Measurements from ENCODE around the gene UBE2N.
"Not testable (repeated sequence)": the region's sequence is repeated elsewhere in the genome, so short reads cannot be mapped to it uniquely, and the experiment has no call there.

Gene UBE2N

DNA sequence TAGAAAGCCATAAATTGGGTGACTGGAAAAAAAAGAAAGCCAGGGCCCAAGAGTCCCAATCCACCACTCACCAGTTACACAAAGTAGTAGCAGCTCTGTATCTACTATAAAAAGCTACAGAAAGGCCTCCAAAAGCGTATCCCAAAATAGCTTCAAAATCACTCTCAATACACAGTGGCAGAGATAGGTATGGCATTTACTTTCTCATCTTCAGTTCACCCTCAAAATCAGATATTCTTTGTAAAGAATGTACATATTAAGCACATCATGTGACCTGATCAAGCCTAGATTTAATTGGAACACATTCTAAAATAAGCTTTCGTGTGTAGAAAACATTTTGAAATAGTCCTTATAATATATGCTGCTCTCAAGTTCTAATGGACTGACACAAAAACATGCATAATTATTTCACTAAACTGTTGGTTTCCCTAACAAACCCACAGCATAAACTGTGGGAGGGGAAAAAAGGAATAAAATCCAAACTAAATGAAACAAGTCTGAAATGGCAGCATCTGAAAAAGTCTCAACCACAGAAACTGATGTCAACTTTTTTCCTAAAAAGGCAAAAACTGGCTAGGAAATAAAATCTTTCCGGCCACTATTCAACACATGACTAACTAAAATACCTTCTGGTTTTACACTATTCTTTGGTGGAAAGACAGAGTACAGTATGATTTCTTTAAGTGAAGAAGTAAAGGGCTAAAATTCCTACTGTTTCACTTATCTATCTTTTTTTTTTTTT is 25.9 kb downstream of the UBE2N start:
- H3K4me3 Mint-ChIP-seq, result no peak overlapping the region
- no peaks in the 10 kb centered on the region for H3K9me3 Mint-ChIP-seq
- no peak overlapping the region for H3K27ac Mint-ChIP-seq (ENCODE audit: low read depth)
- ATAC-seq (replicated peaks; ENCODE audit: extremely low read depth, poor library complexity, severe bottlenecking) (no peak), DNase-seq (ENCODE audit: low spot score in 2 of 2) (no peak)
- H3K36me3 Mint-ChIP-seq (ENCODE audit: insufficient read depth), result peaks cover 11% of the 10 kb centered on the region
- no peaks in the 10 kb centered on the region for H3K27me3 Mint-ChIP-seq
- peaks cover 67% of the 10 kb centered on the region for H3K4me1 Mint-ChIP-seq

DNA sequence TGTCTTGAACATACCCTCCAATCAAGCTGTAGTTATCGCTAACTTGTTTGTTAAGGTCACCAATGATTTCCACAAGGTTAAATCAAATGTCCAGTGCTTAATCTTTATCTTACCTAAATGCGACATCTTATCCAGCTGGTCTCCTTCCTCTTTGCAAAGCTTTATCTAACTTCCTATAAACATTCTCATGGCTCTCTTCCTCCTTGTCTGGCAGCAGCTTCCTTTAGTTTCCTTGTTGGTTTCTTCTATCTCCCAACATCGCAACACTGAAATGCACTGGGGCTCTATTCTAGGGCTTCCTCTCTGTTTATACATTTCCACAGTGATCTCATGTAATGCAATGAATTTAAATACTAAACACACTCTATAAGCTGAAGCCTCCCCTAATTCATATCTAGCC is 28.7 kb downstream of the UBE2N start:
- Mint-ChIP-seq H3K4me3 (no peak overlapping the region), H3K27ac (ENCODE audit: low read depth) (peak overlapping the region; percentile 7), H3K4me1 (peaks cover 56% of the 10 kb centered on the region), H3K36me3 (ENCODE audit: insufficient read depth) (peaks cover 31% of the 10 kb centered on the region), H3K9me3 (no peaks in the 10 kb centered on the region), H3K27me3 (no peaks in the 10 kb centered on the region)
- DNase-seq (ENCODE audit: low spot score in 2 of 2), result no peak
- no peak for ATAC-seq (replicated peaks; ENCODE audit: extremely low read depth, poor library complexity, severe bottlenecking)

DNA sequence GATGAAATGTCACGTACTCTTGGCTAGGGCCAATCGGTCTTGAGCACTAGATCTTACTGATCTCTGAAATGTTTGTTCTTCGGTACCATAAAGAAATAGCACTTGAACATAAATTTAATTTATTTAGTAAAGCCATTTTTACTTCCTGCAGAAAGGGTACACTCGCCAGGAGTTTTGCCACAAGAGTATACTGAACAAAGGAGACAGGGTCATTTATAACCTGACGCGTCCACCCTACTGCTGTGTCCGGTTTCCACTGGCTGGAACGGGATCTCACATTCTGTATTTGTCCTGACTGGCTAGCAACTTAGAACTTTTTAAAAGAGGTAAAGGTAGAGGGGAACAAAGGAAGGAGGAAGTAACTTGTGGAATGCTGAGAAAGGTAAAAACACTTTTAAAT is 29.4 kb downstream of the UBE2N start:
- DNase-seq (ENCODE audit: low spot score in 2 of 2); H3K4me3 Mint-ChIP-seq; ATAC-seq (replicated peaks; ENCODE audit: extremely low read depth, poor library complexity, severe bottlenecking); H3K9me3 Mint-ChIP-seq; H3K27me3 Mint-ChIP-seq: not testable (repeated sequence)
- Mint-ChIP-seq H3K27ac (ENCODE audit: low read depth) (peak overlapping the region; percentile 7), H3K4me1 (peaks cover 55% of the 10 kb centered on the region), H3K36me3 (ENCODE audit: insufficient read depth) (peaks cover 35% of the 10 kb centered on the region)

DNA sequence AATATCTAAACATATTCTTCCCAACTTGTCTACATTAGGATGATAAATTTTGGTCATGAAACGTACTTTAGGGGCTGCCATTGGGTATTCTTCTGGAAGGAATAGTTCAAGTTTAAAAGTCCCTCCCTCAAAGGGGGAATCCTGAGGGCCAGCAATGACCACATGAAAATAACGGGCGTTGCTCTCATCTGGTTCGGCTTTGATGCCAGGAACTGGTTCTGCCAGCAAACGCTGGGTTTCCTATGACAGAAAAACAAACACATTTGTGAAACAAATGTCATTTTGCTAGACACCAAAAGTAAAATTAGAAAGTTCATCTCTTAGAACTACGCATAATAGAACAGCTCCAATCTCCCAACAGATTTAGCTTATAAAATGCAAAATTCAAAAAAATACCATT is 30.7 kb downstream of the UBE2N start:
- Mint-ChIP-seq H3K36me3 (ENCODE audit: insufficient read depth) (peaks cover 45% of the 10 kb centered on the region), H3K4me1 (peaks cover 46% of the 10 kb centered on the region)
- H3K9me3 Mint-ChIP-seq; H3K27me3 Mint-ChIP-seq; H3K27ac Mint-ChIP-seq (ENCODE audit: low read depth); DNase-seq (ENCODE audit: low spot score in 2 of 2); ATAC-seq (replicated peaks; ENCODE audit: extremely low read depth, poor library complexity, severe bottlenecking); H3K4me3 Mint-ChIP-seq: not testable (repeated sequence)

DNA sequence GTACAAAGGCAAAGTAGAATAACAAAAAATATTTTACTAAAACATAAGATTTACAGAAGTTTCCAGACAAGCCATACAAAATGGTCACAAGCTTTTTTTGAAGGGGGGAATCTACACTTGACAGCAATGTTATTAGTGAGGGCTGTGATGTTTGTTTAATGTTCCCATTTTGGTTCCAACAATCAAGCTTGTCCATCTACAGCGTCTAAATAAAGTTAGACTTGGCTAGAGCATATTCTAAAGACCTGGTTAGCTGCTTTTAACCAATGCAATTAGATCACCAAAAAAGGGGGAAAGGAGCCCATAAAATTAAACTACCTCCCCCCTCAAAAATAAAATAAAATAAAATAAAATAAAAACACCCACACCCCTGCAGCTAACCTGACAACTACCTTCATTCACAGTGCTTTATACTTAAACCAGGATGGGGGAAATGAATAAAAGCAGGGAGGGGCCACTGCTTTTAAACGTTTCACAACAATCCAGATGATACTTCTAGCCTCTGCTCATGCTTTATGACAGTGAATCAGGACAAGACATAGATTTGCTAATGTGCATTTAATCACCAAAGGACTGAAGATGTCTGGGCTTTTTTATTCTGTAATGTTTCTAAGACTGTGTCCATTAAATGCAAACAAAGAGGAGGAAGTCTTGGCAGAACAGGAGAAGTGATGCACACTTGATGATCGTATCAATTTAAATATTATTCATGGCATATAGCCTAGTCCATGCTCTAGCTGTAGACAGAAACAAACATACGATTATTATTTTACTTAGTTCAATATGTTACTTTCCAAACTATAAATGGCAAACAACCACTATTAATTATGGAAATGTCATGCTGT is 32.2 kb downstream of the UBE2N start:
- H3K27me3 Mint-ChIP-seq; DNase-seq (ENCODE audit: low spot score in 2 of 2); H3K27ac Mint-ChIP-seq (ENCODE audit: low read depth); ATAC-seq (replicated peaks; ENCODE audit: extremely low read depth, poor library complexity, severe bottlenecking); H3K4me3 Mint-ChIP-seq; H3K9me3 Mint-ChIP-seq: not testable (repeated sequence)
- H3K36me3 Mint-ChIP-seq (ENCODE audit: insufficient read depth), result peaks cover 46% of the 10 kb centered on the region
- peaks cover 32% of the 10 kb centered on the region for H3K4me1 Mint-ChIP-seq

DNA sequence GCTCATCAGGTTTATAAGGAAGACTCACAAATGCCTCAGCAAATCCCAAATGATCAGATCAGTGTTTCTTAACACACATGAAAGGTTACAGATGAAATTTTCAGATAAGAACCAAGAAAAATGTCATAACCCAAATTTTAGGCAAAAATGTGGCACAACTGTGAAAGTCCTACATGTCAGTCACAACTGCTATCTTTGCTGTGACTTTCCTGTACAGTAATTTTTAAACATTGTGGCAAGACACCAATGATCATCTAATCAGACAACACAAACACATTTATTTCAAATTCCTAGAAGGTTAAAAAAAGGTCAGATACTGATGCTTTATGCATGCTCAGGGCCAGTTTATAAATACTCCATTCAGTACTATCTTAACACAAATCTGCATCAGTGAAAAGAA is 32.9 kb downstream of the UBE2N start:
- peaks cover 51% of the 10 kb centered on the region for H3K36me3 Mint-ChIP-seq (ENCODE audit: insufficient read depth)
- ATAC-seq (replicated peaks; ENCODE audit: extremely low read depth, poor library complexity, severe bottlenecking), result no peak

DNA sequence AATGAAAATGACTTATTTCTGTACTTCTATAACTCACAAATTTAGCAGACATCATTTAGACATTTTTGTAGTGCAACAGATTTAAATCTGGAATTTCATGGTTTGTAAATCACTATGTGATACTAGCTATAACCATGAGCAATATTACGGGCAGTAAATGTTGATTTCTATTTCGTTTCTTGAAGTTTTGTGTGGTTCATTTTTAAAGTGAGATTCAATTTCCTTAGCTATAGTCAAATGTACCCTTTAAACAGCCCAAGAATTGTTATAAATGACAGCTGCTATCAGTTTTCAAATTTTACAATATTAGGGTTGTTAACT is 33.8 kb downstream of the UBE2N start:
- no peak overlapping the region for H3K4me3 Mint-ChIP-seq
- DNase-seq (ENCODE audit: low spot score in 2 of 2) (no peak), ATAC-seq (replicated peaks; ENCODE audit: extremely low read depth, poor library complexity, severe bottlenecking) (no peak)
- H3K36me3 Mint-ChIP-seq (ENCODE audit: insufficient read depth), result peaks cover 49% of the 10 kb centered on the region
- no peaks in the 10 kb centered on the region for H3K9me3 Mint-ChIP-seq
- peak overlapping the region; percentile 64 for H3K27ac Mint-ChIP-seq (ENCODE audit: low read depth)
- no peaks in the 10 kb centered on the region for H3K27me3 Mint-ChIP-seq
- H3K4me1 Mint-ChIP-seq, result peaks cover 19% of the 10 kb centered on the region

More for the DNA sequence above, 32.9 kb downstream of the UBE2N start:
- peak overlapping the region; percentile 64 for H3K27ac Mint-ChIP-seq (ENCODE audit: low read depth)
- no peak for DNase-seq (ENCODE audit: low spot score in 2 of 2)
- no peaks in the 10 kb centered on the region for H3K9me3 Mint-ChIP-seq
- H3K27me3 Mint-ChIP-seq, result no peaks in the 10 kb centered on the region
- no peak overlapping the region for H3K4me3 Mint-ChIP-seq
- peaks cover 28% of the 10 kb centered on the region for H3K4me1 Mint-ChIP-seq

DNA sequence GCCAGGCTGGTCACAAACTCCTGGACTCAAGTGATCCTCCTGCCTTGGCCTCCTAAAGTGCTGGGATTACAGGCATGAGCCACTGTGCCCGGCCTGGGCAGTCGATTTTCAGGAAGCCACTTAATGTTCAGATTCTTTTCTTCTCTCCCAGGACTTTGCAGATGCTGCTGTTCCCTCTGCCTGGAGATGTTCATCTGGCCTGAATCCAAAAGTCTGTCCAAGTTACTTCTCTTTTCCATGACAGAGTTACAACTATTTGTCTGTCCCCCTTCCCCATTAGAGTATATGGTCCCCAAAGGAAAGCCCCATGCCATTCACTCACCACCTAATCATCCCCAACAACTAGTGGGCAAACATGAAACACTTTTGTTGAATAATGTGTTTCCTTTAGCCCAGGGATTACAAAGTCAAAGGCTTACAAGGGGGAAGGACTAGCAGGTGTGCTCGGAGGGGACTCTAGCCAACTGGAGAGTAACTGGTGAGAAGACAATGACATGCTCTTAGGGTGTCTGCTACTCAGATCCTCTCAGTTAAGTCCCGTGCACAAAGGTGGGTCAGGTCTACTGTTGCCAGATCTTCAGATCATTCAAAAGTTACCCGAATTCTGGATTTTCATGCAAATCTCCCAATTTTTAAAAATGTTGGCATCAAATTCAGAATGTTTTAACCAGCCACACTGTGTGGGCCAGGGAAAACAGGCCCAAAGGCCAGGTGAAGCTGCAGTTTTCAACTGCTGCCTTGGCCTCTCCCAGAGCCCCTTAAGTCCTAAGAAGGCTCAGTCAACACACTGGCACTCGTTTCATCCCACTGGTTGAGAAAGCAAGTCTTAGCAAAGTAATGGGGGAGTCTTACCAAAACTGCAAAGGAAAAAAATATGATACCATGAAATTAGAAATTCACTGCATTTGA is 34.4 kb downstream of the UBE2N start:
- no peak for DNase-seq (ENCODE audit: low spot score in 2 of 2)
- ATAC-seq (replicated peaks; ENCODE audit: extremely low read depth, poor library complexity, severe bottlenecking), result no peak
- H3K9me3 Mint-ChIP-seq, result no peaks in the 10 kb centered on the region
- H3K27me3 Mint-ChIP-seq, result no peaks in the 10 kb centered on the region
- peak overlapping the region; percentile 64 for H3K27ac Mint-ChIP-seq (ENCODE audit: low read depth)
- peaks cover 53% of the 10 kb centered on the region for H3K36me3 Mint-ChIP-seq (ENCODE audit: insufficient read depth)
- no peak overlapping the region for H3K4me3 Mint-ChIP-seq
- peaks cover 13% of the 10 kb centered on the region for H3K4me1 Mint-ChIP-seq

DNA sequence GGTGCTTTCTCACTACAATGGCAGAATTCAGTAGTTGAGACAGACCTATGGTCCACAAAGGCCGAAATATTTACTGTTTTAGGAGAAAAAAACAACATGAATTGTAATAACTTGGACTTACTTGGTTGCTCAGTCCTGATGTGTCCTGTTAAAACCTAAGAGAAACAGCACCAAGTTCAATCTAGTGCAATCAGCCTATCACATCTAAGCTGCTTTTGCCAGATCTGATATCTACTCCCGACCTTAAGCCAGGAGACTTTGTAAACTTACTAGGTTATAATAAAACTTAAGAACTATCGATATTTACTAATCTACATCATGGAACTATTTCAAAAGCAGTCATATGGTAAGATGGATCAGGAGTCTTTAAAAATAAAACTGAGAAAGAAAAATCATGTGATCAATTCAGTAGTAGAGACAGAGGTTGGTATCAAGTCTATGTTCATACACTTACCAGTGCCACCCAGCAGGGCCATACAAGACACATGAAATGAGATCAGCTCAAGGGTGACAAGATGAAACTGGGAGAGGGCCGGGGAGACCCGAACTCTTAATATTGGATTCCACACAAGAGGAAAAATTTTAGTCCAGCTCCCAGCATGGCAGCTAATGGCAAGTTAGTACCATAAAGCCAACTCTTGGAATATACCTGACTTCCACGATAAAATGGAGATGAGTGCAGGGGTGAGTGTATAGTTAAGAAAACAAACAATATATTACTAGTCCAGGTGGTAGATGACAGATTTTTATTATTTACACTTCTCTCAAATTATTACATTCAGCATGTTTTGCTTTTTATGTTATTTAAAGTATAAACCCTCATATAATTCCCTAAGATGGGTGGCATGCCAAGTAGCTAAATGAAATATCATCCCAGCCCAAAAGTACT is 36.5 kb downstream of the UBE2N start:
- no peak overlapping the region for H3K4me3 Mint-ChIP-seq
- H3K4me1 Mint-ChIP-seq, result peaks cover 6% of the 10 kb centered on the region
- no peak overlapping the region for H3K27ac Mint-ChIP-seq (ENCODE audit: low read depth)
- peaks cover 47% of the 10 kb centered on the region for H3K36me3 Mint-ChIP-seq (ENCODE audit: insufficient read depth)
- no peak for DNase-seq (ENCODE audit: low spot score in 2 of 2)
- H3K27me3 Mint-ChIP-seq, result no peaks in the 10 kb centered on the region
- H3K9me3 Mint-ChIP-seq, result no peaks in the 10 kb centered on the region
- no peak for ATAC-seq (replicated peaks; ENCODE audit: extremely low read depth, poor library complexity, severe bottlenecking)

DNA sequence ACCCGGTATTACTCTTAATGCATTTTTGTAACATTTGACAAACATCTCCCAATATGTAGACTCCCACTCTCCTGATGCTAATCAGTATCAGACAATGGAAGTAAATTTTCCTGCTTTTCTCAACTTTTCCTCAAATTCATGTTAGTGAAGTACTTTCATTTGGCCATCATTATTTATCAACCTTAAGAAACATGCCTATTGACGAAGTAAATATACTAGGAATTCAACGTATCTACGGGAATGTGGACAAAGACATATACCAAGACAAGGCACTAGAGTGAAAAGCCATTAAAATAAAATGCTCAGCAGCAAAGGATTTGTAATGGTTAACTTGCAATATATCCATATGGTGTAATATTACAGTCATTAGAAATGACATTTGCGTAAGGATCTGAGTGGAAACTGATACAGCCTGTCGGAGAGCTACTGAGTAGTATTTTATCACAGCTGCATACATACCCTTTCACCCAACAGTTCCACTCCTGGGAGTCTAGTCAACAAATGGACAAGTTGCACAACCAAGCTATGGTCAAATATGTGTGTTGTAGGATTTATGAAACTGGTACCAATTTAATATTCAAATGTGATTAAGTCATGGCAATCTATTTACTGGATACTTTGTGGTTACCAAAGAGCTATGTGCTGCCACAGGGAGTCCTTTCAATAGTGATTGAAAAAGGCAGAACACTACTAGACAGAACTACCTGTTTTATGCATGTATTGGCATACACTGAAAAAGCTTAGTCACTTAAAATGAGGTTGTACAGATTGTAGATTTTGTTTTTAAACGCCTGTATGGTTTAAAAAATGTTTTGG is 37.6 kb downstream of the UBE2N start:
- peaks cover 40% of the 10 kb centered on the region for H3K36me3 Mint-ChIP-seq (ENCODE audit: insufficient read depth)
- H3K27ac Mint-ChIP-seq (ENCODE audit: low read depth), result no peak overlapping the region
- H3K4me1 Mint-ChIP-seq, result peaks cover 6% of the 10 kb centered on the region
- no peaks in the 10 kb centered on the region for H3K27me3 Mint-ChIP-seq
- DNase-seq (ENCODE audit: low spot score in 2 of 2) (no peak), ATAC-seq (replicated peaks; ENCODE audit: extremely low read depth, poor library complexity, severe bottlenecking) (no peak)
- H3K9me3 Mint-ChIP-seq, result no peaks in the 10 kb centered on the region
- H3K4me3 Mint-ChIP-seq, result no peak overlapping the region
